CD14-positive monocyte (primary cell): Measurements from ENCODE around the gene HEMK1. TPM values are rescaled to one million over a fixed set of nuclear protein-coding genes. Genes with fewer than 3 reads are reported as not detected.
A peak's percentile ranks its signal among the peaks of the same experiment; 100 is the strongest.

Source experiments
- DNase-seq, 3 donors: peaks; one replicate each; pipeline ENCODE4 v3.0.0-alpha.2; 2011 to 2022
- H2AFZ ChIP-seq: 2 replicates; pipeline ENCODE4 v1.6.0; 2012; ENCODE audit warnings: mild to moderate bottlenecking, low read depth, low read length, inconsistent platforms; ENCODE audit not compliant: insufficient read depth, poor library complexity, severe bottlenecking
- H3K27ac ChIP-seq, 2 donors: 1 replicate in 1 of 2; 2 replicates in 1 of 2; pipeline ENCODE4 v1.5.1; 2012 to 2013; ENCODE audit warnings: low read length in 2 of 2, control low read depth in 1 of 2, inconsistent platforms in 1 of 2, low read depth in 1 of 2, mild to moderate bottlenecking in 1 of 2
- H3K27me3 ChIP-seq, 2 donors: one replicate each; pipeline versions ENCODE4 v1.6.0 to v1.6.1; 2011 to 2013; ENCODE audit warnings: low read length in 2 of 2; ENCODE audit not compliant: control insufficient read depth in 2 of 2, insufficient read depth in 2 of 2
- H3K36me3 ChIP-seq, 2 donors: replicated peaks in 1 of 2; 1 replicate in 1 of 2; 2 replicates in 1 of 2; pipeline versions ENCODE4 v1.5.1 to v1.6.1; 2012 to 2013; ENCODE audit warnings: low read length in 2 of 2, control low read depth in 1 of 2, inconsistent platforms in 1 of 2, mild to moderate bottlenecking in 1 of 2; ENCODE audit not compliant: insufficient read depth in 2 of 2, control insufficient read depth in 1 of 2
- H3K4me1 ChIP-seq, 2 donors: 1 replicate in 1 of 2; 2 replicates in 1 of 2; pipeline versions ENCODE4 v1.5.1 to v1.6.1; 2012 to 2013; ENCODE audit warnings: low read length in 2 of 2, control low read depth in 1 of 2, inconsistent platforms in 1 of 2, mild to moderate bottlenecking in 1 of 2, moderate library complexity in 1 of 2; ENCODE audit not compliant: insufficient read depth in 2 of 2, control insufficient read depth in 1 of 2
- H3K4me2 ChIP-seq: replicated peaks from 2 replicates; pipeline ENCODE3; 2012; ENCODE audit warnings: low read length, moderate library complexity, mild to moderate bottlenecking; ENCODE audit not compliant: poor library complexity, severe bottlenecking; ENCODE audit errors: extremely low read depth
- H3K4me3 ChIP-seq, 3 experiments: fragments of 200-600 bp in 1 of 3; sonication (generic) in 1 of 3; replicated peaks in 1 of 3; 1 replicate in 2 of 3; 2 replicates in 1 of 3; pipeline ENCODE4 v1.5.1; 2011 to 2013; ENCODE audit warnings: low read length in 3 of 3, mild to moderate bottlenecking in 3 of 3, control low read depth in 2 of 3, low read depth in 2 of 3, inconsistent platforms in 1 of 3, moderate library complexity in 1 of 3
- H3K79me2 ChIP-seq: 2 replicates; pipeline ENCODE4 v1.6.0; 2012; ENCODE audit warnings: mild to moderate bottlenecking, control low read depth, inconsistent platforms, low read length, moderate library complexity; ENCODE audit not compliant: insufficient read depth
- H3K9ac ChIP-seq: 2 replicates; pipeline ENCODE4 v1.6.0; 2017; ENCODE audit warnings: low read length, mild to moderate bottlenecking; ENCODE audit not compliant: insufficient read depth, poor library complexity, severe bottlenecking
- H3K9me3 ChIP-seq, 2 donors: replicated peaks in 1 of 2; 1 replicate in 1 of 2; 2 replicates in 1 of 2; pipeline versions ENCODE4 v1.5.1 to v1.6.1; 2012 to 2013; ENCODE audit warnings: low read length in 2 of 2, control low read depth in 1 of 2; ENCODE audit not compliant: control insufficient read depth in 1 of 2, insufficient read depth in 1 of 2
- H4K20me1 ChIP-seq: 2 replicates; pipeline ENCODE4 v1.6.0; 2012; ENCODE audit warnings: mild to moderate bottlenecking, low read length, control low read depth, moderate library complexity; ENCODE audit not compliant: insufficient read depth
- H3K27ac Mint-ChIP-seq, 7 donors: one replicate each; pipeline ENCODE4 v1.8.0; 2020; ENCODE audit warnings: mild to moderate bottlenecking in 7 of 7, mixed read lengths in 7 of 7, moderate library complexity in 6 of 7, inconsistent platforms in 2 of 7
- H3K27me3 Mint-ChIP-seq, 3 donors: one replicate each; pipeline ENCODE4 v1.8.0; 2021 to 2022; ENCODE audit warnings: low read depth in 3 of 3, mild to moderate bottlenecking in 3 of 3, mixed read lengths in 3 of 3, moderate library complexity in 3 of 3, inconsistent platforms in 1 of 3
- H3K36me3 Mint-ChIP-seq, 2 donors: one replicate each; pipeline ENCODE4 v1.8.0; 2020; ENCODE audit warnings: mixed read lengths in 2 of 2, inconsistent platforms in 1 of 2, mild to moderate bottlenecking in 1 of 2
- H3K4me1 Mint-ChIP-seq: one replicate; pipeline ENCODE4 v1.8.0; 2020; ENCODE audit warnings: mild to moderate bottlenecking, mixed read lengths
- H3K4me3 Mint-ChIP-seq, 2 donors: one replicate each; pipeline ENCODE4 v1.8.0; 2020; ENCODE audit warnings: mild to moderate bottlenecking in 2 of 2, mixed read lengths in 2 of 2, moderate library complexity in 1 of 2
- H3K9me3 Mint-ChIP-seq, 7 donors: one replicate each; pipeline ENCODE4 v1.8.0; 2020 to 2022; ENCODE audit warnings: mixed read lengths in 7 of 7, mild to moderate bottlenecking in 6 of 7, moderate library complexity in 6 of 7, inconsistent platforms in 2 of 7
- WGBS: methylation state at CpG from one replicate; pipeline ENCODE4 v1.1.5; 2013; ENCODE audit warnings: missing lambda C conversion rate; ENCODE audit not compliant: insufficient coverage; 5-methylcytosine and 5-hydroxymethylcytosine counted together
- intact Hi-C, 2 donors: fragments of 100-400 bp; cut with micrococcal nuclease; formaldehyde crosslinking; loops; one replicate each; pipeline versions ENCODE4 v1.15.0 to v1.15.1; 2023
- polyA plus RNA-seq, 3 donors: library from polyadenylated mRNA; depleted of rRNA in 1 of 3; unstranded in 2 of 3; stranded (reverse) in 1 of 3; fragments of 300-500 nt in 2 of 3; fragments of >200 nt in 1 of 3; fragmentation: Illumina TruSeq in 2 of 3; gene quantifications; 1 replicate in 2 of 3; 2 replicates in 1 of 3; pipeline ENCODE4 v1.2.3, GENCODE V29; 2012 to 2021
- TF ChIP-seq, protein P1 (sequence below): fragments of 200-600 bp; IDR thresholded peaks from one replicate; pipeline ENCODE4 v1.8.0; 2022; ENCODE audit warnings: antibody characterized with exemption, mild to moderate bottlenecking

HEMK1 gene
- polyA plus RNA-seq, 3 donors: 10.1 to 14.0 (median 12.1) TPM

DNA sequence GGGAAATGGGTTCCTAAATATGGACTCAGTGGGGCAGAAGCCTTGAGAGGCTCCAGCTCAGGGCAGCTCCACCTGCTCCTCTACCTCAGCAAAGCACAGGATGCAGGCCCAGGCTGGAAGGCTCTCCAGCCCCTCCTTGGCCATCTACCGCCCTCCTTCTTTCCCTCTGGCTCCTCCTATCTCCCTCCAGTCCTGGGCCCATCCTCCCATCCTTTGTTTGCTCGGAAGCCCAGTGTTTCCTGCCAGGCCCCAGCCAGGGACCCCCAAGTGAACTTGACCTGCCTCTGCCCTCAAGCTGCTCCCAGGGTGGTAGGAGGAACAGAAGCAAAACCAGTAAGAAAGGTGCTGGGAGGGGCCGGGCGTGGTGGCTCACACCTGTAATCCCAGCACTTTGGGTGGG, 67.7 kb downstream of the HEMK1 start:
- Histone ChIP-seq H4K20me1 (peaks cover 100% of the 10 kb centered on the region), H3K9me3 (no peaks in the 10 kb centered on the region), H3K9ac (no peak overlapping the region), H3K4me1 (peaks cover 21 to 34% of the 10 kb centered on the region in 2 donors), H3K27ac (peak overlapping the region in 1 of 2 donors; percentile 42), H3K36me3 (peaks cover 43 to 63% of the 10 kb centered on the region in 2 donors), H3K27me3 (no peaks in the 10 kb centered on the region), H2AFZ (no peak overlapping the region), H3K79me2 (peaks cover 98% of the 10 kb centered on the region), H3K4me2 (no peak overlapping the region), H3K4me3 (no peak overlapping the region)
- Mint-ChIP-seq H3K27ac (peak overlapping the region in 6 of 7 donors; percentile 6 to 92 (median 75)), H3K4me1 (peaks cover 45% of the 10 kb centered on the region), H3K27me3 (no peaks in the 10 kb centered on the region), H3K4me3 (no peak overlapping the region), H3K9me3 (peaks cover 0 to 4% (median 0%) of the 10 kb centered on the region in 7 donors), H3K36me3 (peaks cover 51 to 66% of the 10 kb centered on the region in 2 donors)
- 60% methylated on average over 1 of the region's 4 CpGs for WGBS
- no peak for DNase-seq
- TF ChIP-seq, protein P1, sequence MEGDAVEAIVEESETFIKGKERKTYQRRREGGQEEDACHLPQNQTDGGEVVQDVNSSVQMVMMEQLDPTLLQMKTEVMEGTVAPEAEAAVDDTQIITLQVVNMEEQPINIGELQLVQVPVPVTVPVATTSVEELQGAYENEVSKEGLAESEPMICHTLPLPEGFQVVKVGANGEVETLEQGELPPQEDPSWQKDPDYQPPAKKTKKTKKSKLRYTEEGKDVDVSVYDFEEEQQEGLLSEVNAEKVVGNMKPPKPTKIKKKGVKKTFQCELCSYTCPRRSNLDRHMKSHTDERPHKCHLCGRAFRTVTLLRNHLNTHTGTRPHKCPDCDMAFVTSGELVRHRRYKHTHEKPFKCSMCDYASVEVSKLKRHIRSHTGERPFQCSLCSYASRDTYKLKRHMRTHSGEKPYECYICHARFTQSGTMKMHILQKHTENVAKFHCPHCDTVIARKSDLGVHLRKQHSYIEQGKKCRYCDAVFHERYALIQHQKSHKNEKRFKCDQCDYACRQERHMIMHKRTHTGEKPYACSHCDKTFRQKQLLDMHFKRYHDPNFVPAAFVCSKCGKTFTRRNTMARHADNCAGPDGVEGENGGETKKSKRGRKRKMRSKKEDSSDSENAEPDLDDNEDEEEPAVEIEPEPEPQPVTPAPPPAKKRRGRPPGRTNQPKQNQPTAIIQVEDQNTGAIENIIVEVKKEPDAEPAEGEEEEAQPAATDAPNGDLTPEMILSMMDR: no peak
- intact Hi-C loops: no loop called here

DNA sequence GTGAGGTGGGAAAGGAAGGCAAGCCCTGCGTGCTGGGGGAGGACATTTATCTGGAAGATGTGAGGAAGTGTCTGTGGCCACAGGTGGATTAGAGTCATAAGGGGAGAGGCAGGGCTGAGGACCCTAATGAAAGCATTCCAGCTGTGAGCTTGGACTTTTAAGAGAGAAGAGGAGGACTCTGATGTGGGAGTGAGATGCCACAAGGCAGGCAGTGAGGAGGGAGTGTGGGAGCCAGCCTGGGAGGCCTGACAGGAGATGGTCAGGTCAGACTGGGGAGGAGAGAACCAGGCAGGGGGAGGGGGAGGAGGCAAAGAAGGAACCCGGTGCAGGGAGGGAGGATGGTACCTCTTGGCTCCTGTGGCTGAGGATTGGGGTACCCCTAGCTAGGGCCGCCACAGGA, 68.6 kb downstream of the HEMK1 start:
- Histone ChIP-seq H3K79me2 (peaks cover 96% of the 10 kb centered on the region), H2AFZ (no peak overlapping the region)

More for the DNA sequence above, 68.6 kb downstream of the HEMK1 start:
- no peak overlapping the region for H3K9ac ChIP-seq
- H3K27me3 ChIP-seq: no peaks in the 10 kb centered on the region
- H3K36me3 Mint-ChIP-seq: peaks cover 58 to 75% of the 10 kb centered on the region in 2 donors
- H3K27ac ChIP-seq: peak overlapping the region in 1 of 2 donors; percentile 50
- H3K27ac Mint-ChIP-seq: peak overlapping the region in 5 of 7 donors; percentile 6 to 92 (median 74)
- H3K9me3 ChIP-seq: no peaks in the 10 kb centered on the region
- no peak overlapping the region for H3K4me3 ChIP-seq
- peaks cover 52 to 72% of the 10 kb centered on the region in 2 donors for H3K36me3 ChIP-seq
- no peaks in the 10 kb centered on the region for H3K27me3 Mint-ChIP-seq
- peaks cover 0 to 4% (median 0%) of the 10 kb centered on the region in 7 donors for H3K9me3 Mint-ChIP-seq
- H3K4me1 ChIP-seq: peaks cover 12 to 25% of the 10 kb centered on the region in 2 donors
- TF ChIP-seq, protein P1: no peak
- no peak overlapping the region for H3K4me2 ChIP-seq
- DNase-seq: no peak
- H3K4me1 Mint-ChIP-seq: peaks cover 36% of the 10 kb centered on the region
- no peak overlapping the region for H3K4me3 Mint-ChIP-seq
- 38% methylated on average over 3 of the region's 3 CpGs for WGBS
- H4K20me1 ChIP-seq: peaks cover 100% of the 10 kb centered on the region
- intact Hi-C loops: no loop called here
